GM18868 (cell line): Measurements from ENCODE around the gene POP4.
"Not testable (repeated sequence)": the region's sequence is repeated elsewhere in the genome, so short reads cannot be mapped to it uniquely, and the experiment has no call there.

Experiments used
- ATAC-seq: cut with Tn5 transposase; IDR thresholded peaks from one replicate; pipeline ENCODE4 v1.9.1; 2021; ENCODE audit warnings: mild to moderate bottlenecking, moderate library complexity; ENCODE audit not compliant: unreplicated experiment

Gene POP4

DNA sequence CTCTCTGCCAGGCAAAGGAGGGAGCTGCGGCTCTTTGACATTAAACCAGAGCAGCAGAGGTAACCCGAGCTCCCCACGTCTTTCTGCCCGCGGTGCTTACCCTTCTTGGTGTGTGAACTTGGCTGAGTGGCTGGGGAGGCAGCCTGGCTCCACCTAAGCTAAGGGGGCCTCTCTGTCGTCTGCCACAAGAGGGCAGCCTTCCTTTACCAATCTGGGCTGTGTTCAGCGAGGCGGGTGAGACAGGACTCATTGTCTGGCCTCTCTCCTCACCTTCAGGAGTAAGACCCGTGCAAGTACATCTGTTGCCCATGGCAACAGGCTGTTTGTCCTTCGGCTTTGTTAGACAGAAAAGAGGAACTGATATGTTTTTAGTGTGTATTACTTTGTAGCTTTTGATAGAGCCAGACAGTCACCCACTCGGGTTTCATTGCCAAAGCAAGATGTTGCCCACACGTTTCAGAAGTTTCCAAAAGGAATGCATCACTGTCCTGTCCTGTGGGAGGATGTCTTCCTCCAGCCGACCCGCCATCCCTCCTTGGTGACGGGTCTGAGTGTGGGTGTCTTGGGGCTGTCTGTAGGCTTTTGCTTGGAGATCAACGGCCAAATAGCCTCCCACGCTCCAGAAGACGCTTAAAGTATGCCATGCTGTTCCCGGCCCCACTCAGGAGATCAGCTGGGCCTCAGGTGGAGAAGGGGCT lies 4.6 kb downstream of the POP4 start:
- ATAC-seq: peak; percentile 81

DNA sequence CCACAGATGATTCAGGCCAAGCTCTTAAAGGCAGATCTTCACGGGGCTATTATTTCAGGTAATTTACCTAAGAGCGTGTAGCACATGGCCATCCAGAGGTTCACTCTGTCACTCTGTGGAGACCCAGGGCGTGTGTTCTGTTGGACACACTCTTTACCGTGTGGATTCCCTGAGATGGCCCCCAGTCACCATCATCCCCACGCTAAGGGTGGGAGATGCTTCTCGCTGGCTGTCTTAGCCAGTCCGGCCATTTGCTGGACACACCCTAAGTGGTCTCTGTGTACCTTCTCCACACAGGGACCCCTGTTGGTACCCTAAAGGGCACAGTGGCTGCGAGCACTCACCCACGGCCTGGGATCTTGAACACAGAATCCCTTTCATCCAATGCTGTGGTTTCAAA lies 6.0 kb downstream of the POP4 start:
- no peak for ATAC-seq

DNA sequence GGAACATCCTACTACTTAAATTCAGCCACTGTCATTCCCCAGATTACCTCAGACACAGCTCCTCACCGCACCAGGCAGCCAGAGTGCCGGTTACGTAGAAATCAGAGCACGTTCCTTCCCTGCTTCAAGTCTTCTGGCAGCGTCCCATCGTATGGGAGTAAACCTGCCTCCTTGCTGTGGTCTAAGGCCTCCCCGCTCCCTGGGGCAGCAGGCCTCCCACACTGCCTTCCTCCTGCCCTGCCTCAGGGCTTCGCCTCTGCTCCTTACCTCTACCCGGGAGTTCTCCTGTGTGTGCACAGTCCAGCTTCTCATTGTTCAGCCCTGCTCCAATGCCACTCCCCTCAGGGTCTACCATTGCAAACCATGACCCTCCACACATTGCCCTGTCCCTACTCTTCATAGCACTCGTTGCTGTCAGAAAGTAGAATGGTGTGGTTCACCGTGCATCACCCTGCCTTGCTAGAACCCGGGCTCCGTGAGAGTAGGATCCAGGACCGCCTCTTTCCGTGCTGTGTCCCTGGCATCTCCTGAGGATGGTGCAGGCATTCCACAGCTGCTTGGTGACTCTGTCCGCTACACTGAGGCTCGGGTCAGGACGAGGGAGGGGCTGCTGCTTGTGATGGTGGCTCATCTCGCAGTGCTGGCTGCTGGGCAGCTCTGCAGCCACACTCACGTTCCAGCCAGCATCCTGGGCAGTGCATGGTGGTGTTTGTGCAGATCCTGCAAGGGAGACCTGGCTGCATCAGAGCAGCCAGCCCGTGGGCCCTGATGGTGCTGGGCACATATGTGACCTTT lies 6.9 kb downstream of the POP4 start:
- no peak for ATAC-seq

DNA sequence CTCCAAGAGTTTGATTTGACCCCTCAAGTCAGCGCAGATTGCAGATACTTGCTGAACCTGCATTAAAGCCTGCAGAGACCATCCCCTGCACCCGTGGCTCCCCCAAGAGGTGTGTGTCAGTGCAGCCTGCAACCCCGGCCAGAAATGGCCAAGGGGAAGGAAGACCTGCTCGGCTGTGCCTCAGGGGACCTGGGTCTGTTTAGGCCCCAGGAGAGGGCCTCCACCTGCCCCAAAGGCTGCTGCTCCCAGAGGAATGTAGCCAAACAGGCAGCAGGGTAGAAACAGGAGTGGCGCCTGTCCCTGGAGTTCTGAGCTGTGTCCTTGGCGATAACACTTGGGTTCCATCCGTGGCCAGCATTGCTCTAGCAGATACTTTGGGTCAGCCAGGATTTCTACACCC lies 8.0 kb downstream of the POP4 start:
- ATAC-seq: no peak

GRCh38 chr19:29614780-29615179 lies 8.7 kb downstream of the POP4 start:
- no peak for ATAC-seq

DNA sequence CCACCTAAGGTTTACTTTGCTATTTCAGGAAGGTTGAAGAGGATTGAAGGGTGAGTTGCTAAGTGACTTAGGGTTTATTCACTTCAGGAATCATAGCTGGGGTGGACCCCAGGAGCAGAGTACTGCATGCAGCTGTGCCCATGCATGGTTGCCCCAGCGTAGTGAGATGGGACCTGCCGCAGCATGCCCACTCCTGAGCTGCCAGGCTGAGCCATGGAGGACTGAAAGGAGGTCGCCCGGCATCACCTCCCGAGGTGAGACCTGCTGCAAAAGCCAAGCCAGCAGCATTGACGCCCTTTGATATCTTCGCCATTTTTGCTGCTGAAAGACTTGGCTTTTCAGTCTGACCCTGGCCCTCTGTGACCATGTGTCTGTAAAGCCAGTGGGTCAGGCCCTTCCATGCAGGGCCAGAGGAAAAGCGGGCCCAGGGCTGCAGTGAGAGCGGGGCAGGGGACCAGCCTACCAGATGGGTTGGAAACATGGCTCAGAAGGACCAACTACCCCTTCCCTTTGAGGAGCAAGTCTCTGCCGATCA lies 9.9 kb downstream of the POP4 start:
- no peak for ATAC-seq

- no peak for ATAC-seq
Measured at GRCh38 chr19:29616541-29616940, 10.5 kb downstream of the POP4 start.

- no peak for ATAC-seq
Measured at GRCh38 chr19:29617366-29618266, 11.5 kb downstream of the POP4 start.

DNA sequence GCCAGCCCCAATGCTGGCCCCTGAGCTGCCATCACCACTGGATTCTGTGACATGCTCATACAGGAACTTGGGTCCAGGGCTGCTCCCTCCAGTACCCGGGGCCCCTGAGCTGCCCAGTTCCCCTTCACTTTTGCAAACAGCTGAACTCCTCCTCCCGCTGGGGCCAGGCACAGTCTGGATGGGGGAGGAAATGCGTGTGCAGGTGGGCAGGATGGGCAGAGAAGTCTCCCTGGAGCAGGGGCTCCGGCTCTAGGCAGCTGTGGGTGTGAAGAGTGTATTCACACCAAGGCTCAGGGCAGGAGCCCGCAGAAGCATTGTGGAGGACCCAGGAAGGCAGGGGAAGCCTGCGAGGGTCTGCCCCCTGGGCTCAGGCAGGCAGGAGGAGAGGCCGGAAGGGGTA lies 12.4 kb downstream of the POP4 start:
- ATAC-seq: no peak

GRCh38 chr19:29618871-29619270 lies 12.8 kb downstream of the POP4 start:
- no peak for ATAC-seq

DNA sequence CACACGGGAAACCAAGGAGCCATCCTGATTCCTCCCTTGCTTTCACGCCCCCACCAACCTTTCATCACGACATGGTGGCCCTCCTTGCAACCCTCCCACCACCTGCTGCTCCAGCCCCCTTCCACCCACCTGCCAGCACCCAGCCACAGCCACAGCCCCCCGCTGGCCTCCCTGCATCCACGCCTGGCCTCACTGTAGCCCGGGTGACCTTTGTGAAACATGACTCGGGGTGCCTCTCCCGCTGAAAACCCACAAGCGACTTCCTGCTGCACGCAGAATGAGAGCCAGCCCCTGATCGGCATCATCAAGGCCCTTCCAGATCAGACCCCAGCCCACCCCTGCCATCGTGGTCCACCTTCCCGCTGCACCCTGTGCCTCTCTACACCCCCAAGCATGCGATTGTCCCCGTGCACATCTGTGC lies 14.9 kb downstream of the POP4 start:
- ATAC-seq: no peak

- ATAC-seq: peak; percentile 42
Measured at GRCh38 chr19:29622166-29623070, 16.3 kb downstream of the POP4 start.

GRCh38 chr19:29623726-29624488 lies 17.8 kb downstream of the POP4 start:
- no peak for ATAC-seq

- ATAC-seq: no peak
Measured at GRCh38 chr19:29624489-29625185, 18.6 kb downstream of the POP4 start.

DNA sequence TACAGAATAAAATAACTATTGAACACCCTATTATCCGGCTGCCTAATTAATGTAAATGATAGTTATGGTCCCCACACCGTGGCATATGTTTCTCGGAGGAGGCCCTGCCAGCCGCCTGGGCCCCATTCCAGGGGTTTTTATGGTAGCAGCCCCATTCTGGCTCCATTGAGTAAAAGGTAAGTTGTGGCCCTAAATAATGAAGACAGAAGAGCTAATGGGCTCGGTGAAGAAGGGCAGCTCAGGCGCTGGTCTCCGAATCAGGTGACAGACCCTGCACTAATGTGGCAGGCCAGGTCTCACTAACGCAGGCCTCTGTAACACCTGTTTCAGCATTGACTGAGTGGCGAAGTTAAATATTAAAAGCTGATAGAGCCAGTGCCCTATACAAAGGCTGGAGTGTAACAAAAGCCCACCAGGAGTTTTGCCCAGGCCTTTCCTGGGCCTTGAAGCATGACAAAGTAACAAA lies 19.1 kb downstream of the POP4 start:
- ATAC-seq: no peak

GRCh38 chr19:29626386-29626785 lies 20.3 kb downstream of the POP4 start:
- ATAC-seq: no peak

- not testable (repeated sequence) for ATAC-seq
Measured at GRCh38 chr19:29626832-29627231, 20.7 kb downstream of the POP4 start.

DNA sequence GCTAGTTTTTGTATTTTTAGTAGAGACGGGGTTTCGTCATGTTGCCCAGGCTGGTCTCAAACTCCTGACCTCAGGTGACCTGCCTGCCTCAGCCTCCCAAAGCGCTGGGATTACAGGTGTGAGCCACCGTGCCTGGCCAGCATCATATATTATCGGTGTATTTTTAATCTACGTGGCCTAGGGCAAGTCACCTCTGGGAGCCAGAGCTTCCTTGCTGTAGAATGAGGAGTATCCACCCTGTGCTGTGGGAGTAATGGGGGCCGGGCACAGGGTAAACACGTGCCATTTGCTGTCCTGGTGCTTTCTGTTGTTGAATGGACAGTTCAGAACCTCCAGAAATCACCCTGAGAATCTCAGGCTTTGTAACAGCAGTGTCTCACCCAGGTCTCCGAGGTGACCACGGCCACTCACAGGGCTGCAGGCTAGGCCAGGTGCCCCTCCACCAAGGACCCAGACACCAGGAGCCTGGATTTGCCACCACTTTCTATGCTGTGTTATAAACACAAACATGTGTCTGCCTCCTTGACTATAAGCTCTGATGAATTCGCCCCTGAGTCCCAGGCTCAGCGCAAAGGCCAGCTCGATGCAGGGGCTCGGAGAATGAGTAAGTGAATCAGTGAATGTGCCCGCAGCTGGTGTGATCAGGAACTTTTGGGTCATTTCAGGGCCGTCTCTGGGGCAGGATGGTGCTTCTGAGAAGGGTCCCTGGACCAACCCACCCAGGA lies 22.7 kb downstream of the POP4 start:
- no peak for ATAC-seq
